Measurements from ENCODE around the gene SBF2.

The SBF2 gene

GRCh38 chr11:10201343-10201742, 92.7 kb downstream of the SBF2 start:
- TF ChIP-seq POLR2AphosphoS5 (IDR thresholded peaks at IDR 0.05; ENCODE audit: low read depth) (no peak), SPI1 (IDR thresholded peaks at IDR 0.05; ENCODE audit: borderline replicate concordance, low read depth) (no peak)
- no peaks in the 10 kb centered on the region for H3K27me3 ChIP-seq (ENCODE audit: insufficient read depth, poor library complexity, severe bottlenecking)
- no peak overlapping the region for H3K4me3 ChIP-seq (replicated peaks; ENCODE audit: insufficient read depth, low read length)
- no peak for DNase-seq (ENCODE audit: low read depth in 1 of 2, low spot score in 1 of 2)
- H3K27ac ChIP-seq (replicated peaks): no peak overlapping the region

GRCh38 chr11:10197091-10197490, 96.9 kb downstream of the SBF2 start:
- Histone ChIP-seq H3K4me3 (replicated peaks; ENCODE audit: insufficient read depth, low read length) (no peak overlapping the region), H3K27me3 (ENCODE audit: insufficient read depth, poor library complexity, severe bottlenecking) (no peaks in the 10 kb centered on the region), H3K27ac (replicated peaks) (no peak overlapping the region)
- TF ChIP-seq GABPA (IDR thresholded peaks at IDR 0.05; ENCODE audit: low read depth): no peak
- no peak for TF ChIP-seq REST (IDR thresholded peaks at IDR 0.05; ENCODE audit: insufficient replicate concordance, low read depth)
- no peak for TF ChIP-seq CTCF (IDR thresholded peaks at IDR 0.05; ENCODE audit: insufficient read depth, low read length)
- no peak for TF ChIP-seq SPI1 (IDR thresholded peaks at IDR 0.05; ENCODE audit: borderline replicate concordance, low read depth)
- TF ChIP-seq POLR2AphosphoS5 (IDR thresholded peaks at IDR 0.05; ENCODE audit: low read depth): no peak
- DNase-seq (ENCODE audit: low read depth in 1 of 2, low spot score in 1 of 2): no peak

GRCh38 chr11:10192036-10192435, 102.0 kb downstream of the SBF2 start:
- DNase-seq (ENCODE audit: low read depth in 1 of 2, low spot score in 1 of 2): no peak
- H3K27ac ChIP-seq (replicated peaks): no peak overlapping the region
- H3K27me3 ChIP-seq (ENCODE audit: insufficient read depth, poor library complexity, severe bottlenecking): no peaks in the 10 kb centered on the region
- H3K4me3 ChIP-seq (replicated peaks; ENCODE audit: insufficient read depth, low read length): no peak overlapping the region
- TF ChIP-seq REST (IDR thresholded peaks at IDR 0.05; ENCODE audit: insufficient replicate concordance, low read depth) (no peak), POLR2AphosphoS5 (IDR thresholded peaks at IDR 0.05; ENCODE audit: low read depth) (no peak), CTCF (IDR thresholded peaks at IDR 0.05; ENCODE audit: insufficient read depth, low read length) (no peak), GABPA (IDR thresholded peaks at IDR 0.05; ENCODE audit: low read depth) (no peak), SPI1 (IDR thresholded peaks at IDR 0.05; ENCODE audit: borderline replicate concordance, low read depth) (no peak)

GRCh38 chr11:10181811-10182210, 112.2 kb downstream of the SBF2 start:
- no peak overlapping the region for H3K4me3 ChIP-seq (replicated peaks; ENCODE audit: insufficient read depth, low read length)
- TF ChIP-seq CTCF (IDR thresholded peaks at IDR 0.05; ENCODE audit: insufficient read depth, low read length) (no peak), SPI1 (IDR thresholded peaks at IDR 0.05; ENCODE audit: borderline replicate concordance, low read depth) (no peak), REST (IDR thresholded peaks at IDR 0.05; ENCODE audit: insufficient replicate concordance, low read depth) (no peak), GABPA (IDR thresholded peaks at IDR 0.05; ENCODE audit: low read depth) (no peak), POLR2AphosphoS5 (IDR thresholded peaks at IDR 0.05; ENCODE audit: low read depth) (no peak)
- no peak overlapping the region for H3K27ac ChIP-seq (replicated peaks)
- H3K27me3 ChIP-seq (ENCODE audit: insufficient read depth, poor library complexity, severe bottlenecking): no peaks in the 10 kb centered on the region
- no peak for DNase-seq (ENCODE audit: low read depth in 1 of 2, low spot score in 1 of 2)
